HG03575 (cell line): ENCODE data around the gene RAPGEF1.
"Not testable (repeated sequence)": the region's sequence is repeated elsewhere in the genome, so short reads cannot be mapped to it uniquely, and the experiment has no call there.

Source experiments
- ATAC-seq: cut with Tn5 transposase; IDR thresholded peaks from one replicate; pipeline ENCODE4 v1.9.1; 2021; ENCODE audit not compliant: unreplicated experiment, insufficient number of reproducible peaks, low FRiP score; ENCODE audit errors: extremely low read depth

The RAPGEF1 gene

GRCh38 chr9:131739959-131740648 is at the start of gene RAPGEF1:
Gene RAPGEF1, minus strand, starts transcription at chr9:131740076. Its CDS starts 246 bp downstream, at chr9:131739830.
- ATAC-seq = no peak

GRCh38 chr9:131788851-131789250 is 49.0 kb upstream of the RAPGEF1 start:
- no peak for ATAC-seq

DNA sequence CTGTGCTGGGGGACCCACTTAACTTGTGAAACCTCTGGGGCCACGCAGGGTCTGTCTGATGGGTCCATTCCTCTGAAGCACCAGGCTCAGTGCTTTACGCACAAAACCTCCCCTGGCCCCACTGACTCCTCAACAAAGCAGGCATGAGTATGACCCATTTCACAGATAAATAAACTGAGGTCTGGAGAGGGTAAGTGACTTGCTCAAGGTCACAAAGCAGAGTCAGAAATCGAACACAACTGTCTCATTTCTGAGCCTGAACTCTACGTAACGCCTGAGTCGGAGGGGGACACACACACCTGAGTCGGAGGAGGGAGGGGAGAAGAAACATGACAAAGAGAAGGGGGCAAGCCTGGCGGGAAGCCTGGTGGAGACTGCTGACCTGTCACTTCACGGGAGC is 48.0 kb upstream of the RAPGEF1 start:
- no peak for ATAC-seq

GRCh38 chr9:131784748-131785501 is 45.0 kb upstream of the RAPGEF1 start:
- no peak for ATAC-seq

GRCh38 chr9:131781069-131781468 is 41.2 kb upstream of the RAPGEF1 start:
- ATAC-seq = no peak

GRCh38 chr9:131776473-131776872 is 36.6 kb upstream of the RAPGEF1 start:
- no peak for ATAC-seq

DNA sequence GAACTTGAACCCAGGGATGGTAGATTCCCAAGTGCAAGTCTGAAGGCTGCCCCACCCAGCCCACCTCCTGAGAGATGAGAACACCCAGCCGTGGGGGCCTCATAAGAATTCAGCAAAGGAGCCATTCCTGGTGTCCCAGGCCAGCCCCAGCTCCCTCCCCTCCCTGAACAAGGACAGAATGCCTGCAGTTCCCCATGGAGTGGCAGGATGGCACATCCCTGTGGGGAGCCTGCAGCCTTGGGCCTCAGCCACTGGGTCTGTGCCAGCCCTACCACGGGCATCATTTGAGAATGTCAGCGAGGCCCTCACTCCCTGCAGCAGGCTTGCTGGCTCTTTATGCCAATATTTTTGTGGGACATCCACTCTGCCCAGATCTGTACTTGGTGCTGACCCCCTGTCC is 36.2 kb upstream of the RAPGEF1 start:
- ATAC-seq = no peak

DNA sequence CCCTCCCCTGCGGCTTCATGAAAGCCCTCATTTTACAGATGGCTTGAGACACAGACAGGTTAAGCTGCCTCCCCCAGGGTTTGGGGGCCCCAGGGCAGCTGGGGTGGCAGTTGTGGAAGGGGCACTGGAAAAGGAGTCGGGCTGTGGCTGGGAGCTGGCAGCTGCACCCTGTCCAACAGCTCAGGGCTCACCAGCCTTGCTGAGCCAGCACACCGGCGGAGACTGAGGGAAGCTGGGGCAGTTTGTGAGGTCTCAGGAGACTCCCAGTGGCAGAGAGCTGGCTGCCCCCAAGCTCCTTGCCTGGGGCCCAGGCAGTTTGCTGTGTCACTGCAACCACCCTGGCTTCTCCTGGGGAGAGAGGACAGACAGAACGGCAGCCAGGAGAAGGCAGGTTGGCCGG is 34.8 kb upstream of the RAPGEF1 start:
- no peak for ATAC-seq

GRCh38 chr9:131773911-131774379 is 34.1 kb upstream of the RAPGEF1 start:
- no peak for ATAC-seq

DNA sequence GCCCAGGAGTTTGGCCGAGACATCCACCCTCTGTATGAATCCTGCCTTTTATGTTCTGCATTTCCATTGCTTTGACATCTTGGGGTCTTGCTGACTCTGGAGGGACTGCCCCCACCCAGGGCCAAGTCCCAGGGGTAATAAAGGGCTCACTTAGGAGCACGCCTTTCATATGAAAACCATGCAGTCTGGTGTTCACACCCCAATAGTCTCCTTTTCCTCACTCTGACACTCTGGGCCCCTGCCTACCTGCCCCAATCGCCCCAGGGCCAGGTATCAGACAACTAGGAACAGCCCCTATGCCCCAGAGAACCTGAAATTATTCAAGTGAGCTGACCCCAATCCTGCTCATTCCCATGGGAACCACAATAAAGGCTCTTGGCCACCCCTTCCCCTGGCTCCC is 33.1 kb upstream of the RAPGEF1 start:
- ATAC-seq = no peak

DNA sequence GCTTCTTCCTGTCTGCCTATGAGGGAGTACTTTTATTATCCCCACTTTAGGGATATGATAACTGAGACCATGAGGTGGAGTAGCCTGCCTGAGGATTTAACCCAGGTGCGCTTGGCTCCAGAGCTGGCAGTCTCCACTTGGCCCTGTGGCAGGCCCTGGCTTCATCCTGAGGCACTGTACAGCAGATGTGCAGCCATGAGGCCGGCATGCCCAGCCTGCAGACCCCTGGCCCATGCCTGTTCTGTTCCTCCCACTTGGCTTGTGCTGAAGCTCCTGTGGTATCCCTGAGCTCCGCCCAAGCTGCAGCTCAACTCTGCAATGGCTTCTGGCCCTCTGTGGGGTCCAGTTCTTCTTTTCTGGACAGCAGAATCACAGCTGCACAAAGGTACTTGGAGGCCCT is 31.8 kb upstream of the RAPGEF1 start:
- no peak for ATAC-seq

DNA sequence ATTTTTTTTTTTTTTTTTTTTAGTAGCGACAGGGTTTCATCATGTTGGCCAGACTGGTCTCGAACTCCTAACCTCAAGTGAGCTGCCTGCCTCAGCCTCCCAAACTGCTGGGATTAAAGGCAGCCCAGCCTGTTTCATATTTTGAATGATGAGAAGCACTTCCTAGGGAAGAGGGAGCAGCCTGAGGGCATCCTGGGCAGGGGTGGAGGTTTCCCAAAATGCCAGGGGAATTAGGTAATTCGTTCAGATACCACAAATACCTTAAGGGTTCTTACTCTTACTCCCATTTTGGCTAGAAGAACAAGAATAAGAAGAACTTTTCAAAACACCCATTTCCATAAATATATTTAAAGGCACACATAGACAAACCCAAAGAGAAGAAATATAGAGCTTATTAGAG is 29.5 kb upstream of the RAPGEF1 start:
- no peak for ATAC-seq

GRCh38 chr9:131764568-131764967 is 24.7 kb upstream of the RAPGEF1 start:
- ATAC-seq = no peak

GRCh38 chr9:131762356-131762932 is 22.6 kb upstream of the RAPGEF1 start:
- ATAC-seq = no peak

- no peak for ATAC-seq
Measured at GRCh38 chr9:131759017-131759647, 19.3 kb upstream of the RAPGEF1 start.

GRCh38 chr9:131757549-131757948 is 17.7 kb upstream of the RAPGEF1 start:
- no peak for ATAC-seq

DNA sequence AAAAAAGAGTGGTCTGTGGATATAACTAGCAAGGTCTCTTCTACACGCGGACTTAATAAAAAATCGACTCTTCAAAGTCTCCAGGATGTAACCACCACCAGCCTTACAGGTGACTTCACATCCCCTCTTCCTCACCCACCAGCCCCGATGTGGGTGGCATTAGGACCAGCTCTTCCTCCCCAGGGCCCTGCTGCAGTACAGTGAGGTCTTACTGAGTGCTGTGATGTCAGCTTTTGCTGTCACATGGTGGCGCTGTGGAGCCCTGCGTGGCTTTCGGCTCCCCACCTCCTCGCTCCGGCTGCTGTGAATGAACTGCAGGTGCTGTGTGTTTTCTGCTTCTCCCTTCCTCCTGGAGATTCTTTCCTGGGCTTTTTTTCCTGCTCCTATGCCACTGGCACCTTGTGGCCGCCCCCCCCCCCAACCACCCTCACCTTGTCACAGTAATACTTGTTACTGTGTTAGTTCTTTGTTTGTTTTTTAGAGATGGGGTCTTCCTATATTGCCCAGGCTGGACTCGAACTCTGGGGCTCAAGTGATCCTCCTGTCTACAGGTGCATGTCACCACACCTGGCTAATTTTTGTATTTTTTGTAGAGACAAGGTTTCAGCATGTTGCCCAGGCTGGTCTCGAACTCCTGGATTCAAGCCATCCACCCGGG is 15.8 kb upstream of the RAPGEF1 start:
- ATAC-seq = no peak

DNA sequence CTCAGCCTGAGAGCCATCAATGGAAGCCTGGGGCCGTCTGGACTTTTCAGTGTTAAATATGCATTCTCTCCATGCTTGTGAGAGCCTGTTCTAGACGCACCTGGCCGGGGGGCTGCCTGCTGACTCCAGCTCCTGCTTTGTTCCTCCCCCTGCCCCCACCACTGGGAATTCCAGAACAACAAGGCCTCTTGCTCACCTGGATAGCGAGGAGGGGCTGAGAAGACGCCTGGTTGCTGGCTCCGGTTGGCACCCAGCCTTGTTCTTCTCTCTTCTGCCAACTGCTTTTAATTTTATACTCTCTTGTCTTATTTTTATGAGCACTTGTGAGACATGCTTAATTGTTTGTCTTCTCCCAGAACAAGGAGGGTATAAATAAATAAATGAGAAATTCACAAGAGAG is 15.0 kb upstream of the RAPGEF1 start:
- ATAC-seq = no peak

- not testable (repeated sequence) for ATAC-seq
Measured at GRCh38 chr9:131753751-131754150, 13.9 kb upstream of the RAPGEF1 start.
